Left ventricle myocardium inferior (tissue), 1 donor: ENCODE data around the gene NBL1. TPM values are rescaled to one million over a fixed set of nuclear protein-coding genes. Genes with fewer than 3 reads are reported as not detected.

Source experiments
- DNase-seq: peaks from one replicate; pipeline ENCODE4 v3.0.0-alpha.2; 2020
- H3K27ac ChIP-seq: fragments of 200-600 bp; replicated peaks from 2 replicates; pipeline ENCODE4 v1.8.0; 2021
- H3K27me3 ChIP-seq: fragments of 200-600 bp; 2 replicates; pipeline ENCODE4 v1.8.0; 2021; ENCODE audit warnings: low read depth
- H3K36me3 ChIP-seq: fragments of 200-600 bp; 2 replicates; pipeline ENCODE4 v1.8.0; 2021
- H3K4me1 ChIP-seq: fragments of 200-600 bp; 2 replicates; pipeline ENCODE4 v1.8.0; 2021
- H3K4me3 ChIP-seq: fragments of 200-600 bp; 2 replicates; pipeline ENCODE4 v1.8.0; 2021; ENCODE audit warnings: mild to moderate bottlenecking, moderate library complexity
- H3K9me3 ChIP-seq: fragments of 200-600 bp; replicated peaks from 2 replicates; pipeline ENCODE4 v1.8.0; 2021
- intact Hi-C: fragments of 100-400 bp; cut with micrococcal nuclease; formaldehyde crosslinking; loops from one replicate; pipeline ENCODE4 v1.11.0; 2022
- total RNA-seq: library from RNA; stranded (reverse); fragmentation: NEBNext Ultra II Directional; extraction: Animal tissue kit (Norgen Biotek cat#: 25700); gene quantifications from one replicate; pipeline ENCODE4 v1.2.1, GENCODE V29; 2021
- TF ChIP-seq, protein P1 (sequence below): fragments of 200-600 bp; IDR thresholded peaks from 2 replicates; pipeline ENCODE4 v1.8.0; 2021; ENCODE audit warnings: antibody characterized with exemption, mild to moderate bottlenecking, borderline replicate concordance
- donor health status: DM: no; HTN: yes; CAD: no; lungs with severe emphysema.

The NBL1 gene
- total RNA-seq, 1 donor from 2014 or later: 30.0 TPM

DNA sequence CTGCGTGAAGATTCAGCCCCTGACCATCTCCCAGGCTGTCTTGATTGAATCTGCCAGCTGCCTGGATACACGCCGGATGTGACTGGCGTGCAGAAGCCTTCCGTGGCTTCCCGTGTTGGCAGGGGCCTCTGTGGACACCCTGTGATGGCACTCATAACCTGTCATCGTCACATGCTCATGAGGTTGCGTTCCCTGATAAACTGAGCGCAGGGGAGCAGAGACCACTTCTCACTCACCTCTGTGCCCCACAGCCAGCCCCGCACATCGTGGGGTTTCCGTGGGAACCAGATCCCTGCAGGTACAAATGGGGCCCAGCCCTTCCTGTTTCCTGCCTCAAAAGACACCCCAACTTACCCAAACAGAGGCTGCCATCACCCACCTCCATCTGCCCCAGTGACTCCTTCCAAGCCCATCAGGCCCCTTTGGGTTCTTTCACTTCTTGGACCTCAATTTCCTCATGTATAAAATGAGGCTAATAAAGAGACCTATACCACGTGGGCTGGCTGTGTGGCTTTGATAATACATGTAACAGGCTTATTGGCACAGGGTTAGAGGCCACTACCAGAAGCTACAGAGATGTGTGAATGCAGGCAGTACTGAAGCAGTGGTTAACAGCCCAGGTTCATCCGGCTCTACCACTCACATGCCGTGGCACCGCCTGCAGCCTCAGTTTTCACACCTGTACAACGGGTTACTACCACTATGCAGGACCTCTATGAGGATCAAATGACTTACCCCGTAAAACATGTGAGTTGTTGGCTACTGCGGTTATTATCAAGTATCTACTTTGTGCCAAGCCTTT lies 44.1 kb downstream of the NBL1 start:
- H3K4me3 ChIP-seq: no peak overlapping the region
- no peaks in the 10 kb centered on the region for H3K27me3 ChIP-seq
- no peak for DNase-seq
- H3K36me3 ChIP-seq: peaks cover 14% of the 10 kb centered on the region
- intact Hi-C loops: no loop called here
- H3K9me3 ChIP-seq: peaks cover 5% of the 10 kb centered on the region
- peaks cover 15% of the 10 kb centered on the region for H3K4me1 ChIP-seq
- TF ChIP-seq, protein P1, sequence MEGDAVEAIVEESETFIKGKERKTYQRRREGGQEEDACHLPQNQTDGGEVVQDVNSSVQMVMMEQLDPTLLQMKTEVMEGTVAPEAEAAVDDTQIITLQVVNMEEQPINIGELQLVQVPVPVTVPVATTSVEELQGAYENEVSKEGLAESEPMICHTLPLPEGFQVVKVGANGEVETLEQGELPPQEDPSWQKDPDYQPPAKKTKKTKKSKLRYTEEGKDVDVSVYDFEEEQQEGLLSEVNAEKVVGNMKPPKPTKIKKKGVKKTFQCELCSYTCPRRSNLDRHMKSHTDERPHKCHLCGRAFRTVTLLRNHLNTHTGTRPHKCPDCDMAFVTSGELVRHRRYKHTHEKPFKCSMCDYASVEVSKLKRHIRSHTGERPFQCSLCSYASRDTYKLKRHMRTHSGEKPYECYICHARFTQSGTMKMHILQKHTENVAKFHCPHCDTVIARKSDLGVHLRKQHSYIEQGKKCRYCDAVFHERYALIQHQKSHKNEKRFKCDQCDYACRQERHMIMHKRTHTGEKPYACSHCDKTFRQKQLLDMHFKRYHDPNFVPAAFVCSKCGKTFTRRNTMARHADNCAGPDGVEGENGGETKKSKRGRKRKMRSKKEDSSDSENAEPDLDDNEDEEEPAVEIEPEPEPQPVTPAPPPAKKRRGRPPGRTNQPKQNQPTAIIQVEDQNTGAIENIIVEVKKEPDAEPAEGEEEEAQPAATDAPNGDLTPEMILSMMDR: no peak
- H3K27ac ChIP-seq: no peak overlapping the region

GRCh38 chr1:19689085-19689757 lies 45.1 kb downstream of the NBL1 start:
- Histone ChIP-seq H3K9me3 (peaks cover 5% of the 10 kb centered on the region), H3K4me3 (no peak overlapping the region), H3K4me1 (peaks cover 15% of the 10 kb centered on the region), H3K27ac (no peak overlapping the region), H3K36me3 (peaks cover 24% of the 10 kb centered on the region), H3K27me3 (no peaks in the 10 kb centered on the region)
- TF ChIP-seq, protein P1: no peak
- DNase-seq: no peak
- intact Hi-C loops: no loop called here

- no peak for DNase-seq
- no peak overlapping the region for H3K4me3 ChIP-seq
- intact Hi-C loops: no loop called here
- no peaks in the 10 kb centered on the region for H3K27me3 ChIP-seq
- peaks cover 15% of the 10 kb centered on the region for H3K4me1 ChIP-seq
- H3K36me3 ChIP-seq: peaks cover 30% of the 10 kb centered on the region
- H3K9me3 ChIP-seq: peaks cover 5% of the 10 kb centered on the region
- TF ChIP-seq, protein P1: no peak
- H3K27ac ChIP-seq: no peak overlapping the region
Measured at GRCh38 chr1:19689856-19690255, 45.7 kb downstream of the NBL1 start.

DNA sequence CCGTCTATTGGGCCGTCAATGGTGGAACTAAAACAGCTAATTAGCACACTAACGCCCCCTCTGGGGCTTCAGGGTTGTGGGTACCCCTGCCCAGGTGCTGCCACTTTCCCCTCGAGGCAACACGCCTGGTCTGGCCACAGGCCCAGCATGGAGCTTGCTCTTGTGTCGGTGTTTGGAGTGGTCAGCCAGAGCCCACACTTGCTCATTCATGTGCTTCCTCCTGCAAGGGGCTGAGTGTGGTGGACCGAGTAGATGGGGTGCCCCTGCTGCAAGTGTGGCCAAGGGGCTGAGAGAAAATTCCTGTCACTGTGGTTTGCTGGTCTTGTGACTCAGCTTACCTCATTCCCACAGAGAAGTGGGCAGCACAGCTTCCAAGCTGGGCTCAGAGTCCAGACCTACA lies 46.2 kb downstream of the NBL1 start:
- intact Hi-C loops: no loop called here
- Histone ChIP-seq H3K4me3 (no peak overlapping the region), H3K27me3 (no peaks in the 10 kb centered on the region), H3K36me3 (peaks cover 34% of the 10 kb centered on the region), H3K4me1 (peaks cover 15% of the 10 kb centered on the region), H3K27ac (no peak overlapping the region), H3K9me3 (peaks cover 5% of the 10 kb centered on the region)
- TF ChIP-seq, protein P1: no peak
- DNase-seq: no peak

- peaks cover 29% of the 10 kb centered on the region for H3K36me3 ChIP-seq
- intact Hi-C loops: no loop called here
- H3K4me3 ChIP-seq: no peak overlapping the region
- TF ChIP-seq, protein P1: no peak
- H3K27me3 ChIP-seq: no peaks in the 10 kb centered on the region
- H3K9me3 ChIP-seq: no peaks in the 10 kb centered on the region
- H3K27ac ChIP-seq: no peak overlapping the region
- peaks cover 6% of the 10 kb centered on the region for H3K4me1 ChIP-seq
- no peak for DNase-seq
Measured at GRCh38 chr1:19694298-19694697, 50.2 kb downstream of the NBL1 start.
